ENCODE measurements around the gene KDM5C. TPM values are rescaled to one million over a fixed set of nuclear protein-coding genes. Genes with fewer than 3 reads are reported as not detected.

KDM5C gene
- total RNA-seq, 4 donors from 2014 or later, result 126 to 318 (median 160) TPM

DNA sequence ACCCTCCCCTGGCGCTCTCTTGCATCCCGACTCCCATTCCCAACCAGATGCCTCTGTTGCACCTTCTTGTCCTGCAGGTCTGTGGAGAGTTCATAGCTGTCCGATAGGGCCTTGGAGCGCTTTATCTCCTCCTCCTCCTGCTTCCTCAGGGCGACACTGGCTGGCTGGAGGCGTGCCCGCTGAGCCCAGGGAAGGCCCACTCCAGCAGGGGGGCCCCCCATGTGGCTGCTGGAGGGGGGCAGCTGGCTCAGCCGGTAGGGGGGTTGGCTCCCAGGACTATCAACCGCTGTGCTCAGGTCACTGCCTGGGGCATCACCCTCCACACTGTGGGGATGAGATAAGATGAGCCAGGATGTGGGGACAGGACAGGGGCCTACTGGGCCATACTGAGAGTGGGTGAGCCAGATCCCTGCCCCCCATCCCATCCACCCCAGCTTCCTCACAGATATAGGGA lies 30.8 kb upstream of the KDM5C start:
- Histone ChIP-seq H3K4me1 (no peaks in the 10 kb centered on the region), H3K4me3 (no peak overlapping the region), H3K27ac (no peak overlapping the region), H3K36me3 (no peaks in the 10 kb centered on the region), H3K27me3 (no peaks in the 10 kb centered on the region), H3K9me3 (no peaks in the 10 kb centered on the region)
- TF ChIP-seq POLR2AphosphoS5 (IDR thresholded peaks at IDR 0.05), result no peak
- no peak for TF ChIP-seq POLR2A (IDR thresholded peaks at IDR 0.05)
- no peak for TF ChIP-seq EP300 (IDR thresholded peaks at IDR 0.05)
- TF ChIP-seq, protein P1, sequence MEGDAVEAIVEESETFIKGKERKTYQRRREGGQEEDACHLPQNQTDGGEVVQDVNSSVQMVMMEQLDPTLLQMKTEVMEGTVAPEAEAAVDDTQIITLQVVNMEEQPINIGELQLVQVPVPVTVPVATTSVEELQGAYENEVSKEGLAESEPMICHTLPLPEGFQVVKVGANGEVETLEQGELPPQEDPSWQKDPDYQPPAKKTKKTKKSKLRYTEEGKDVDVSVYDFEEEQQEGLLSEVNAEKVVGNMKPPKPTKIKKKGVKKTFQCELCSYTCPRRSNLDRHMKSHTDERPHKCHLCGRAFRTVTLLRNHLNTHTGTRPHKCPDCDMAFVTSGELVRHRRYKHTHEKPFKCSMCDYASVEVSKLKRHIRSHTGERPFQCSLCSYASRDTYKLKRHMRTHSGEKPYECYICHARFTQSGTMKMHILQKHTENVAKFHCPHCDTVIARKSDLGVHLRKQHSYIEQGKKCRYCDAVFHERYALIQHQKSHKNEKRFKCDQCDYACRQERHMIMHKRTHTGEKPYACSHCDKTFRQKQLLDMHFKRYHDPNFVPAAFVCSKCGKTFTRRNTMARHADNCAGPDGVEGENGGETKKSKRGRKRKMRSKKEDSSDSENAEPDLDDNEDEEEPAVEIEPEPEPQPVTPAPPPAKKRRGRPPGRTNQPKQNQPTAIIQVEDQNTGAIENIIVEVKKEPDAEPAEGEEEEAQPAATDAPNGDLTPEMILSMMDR (IDR thresholded peaks at IDR 0.05), result no peak
- 89% methylated on average over 5 of the region's 9 CpGs for WGBS
- DNase-seq (ENCODE audit: low spot score in 2 of 2), result no peak

DNA sequence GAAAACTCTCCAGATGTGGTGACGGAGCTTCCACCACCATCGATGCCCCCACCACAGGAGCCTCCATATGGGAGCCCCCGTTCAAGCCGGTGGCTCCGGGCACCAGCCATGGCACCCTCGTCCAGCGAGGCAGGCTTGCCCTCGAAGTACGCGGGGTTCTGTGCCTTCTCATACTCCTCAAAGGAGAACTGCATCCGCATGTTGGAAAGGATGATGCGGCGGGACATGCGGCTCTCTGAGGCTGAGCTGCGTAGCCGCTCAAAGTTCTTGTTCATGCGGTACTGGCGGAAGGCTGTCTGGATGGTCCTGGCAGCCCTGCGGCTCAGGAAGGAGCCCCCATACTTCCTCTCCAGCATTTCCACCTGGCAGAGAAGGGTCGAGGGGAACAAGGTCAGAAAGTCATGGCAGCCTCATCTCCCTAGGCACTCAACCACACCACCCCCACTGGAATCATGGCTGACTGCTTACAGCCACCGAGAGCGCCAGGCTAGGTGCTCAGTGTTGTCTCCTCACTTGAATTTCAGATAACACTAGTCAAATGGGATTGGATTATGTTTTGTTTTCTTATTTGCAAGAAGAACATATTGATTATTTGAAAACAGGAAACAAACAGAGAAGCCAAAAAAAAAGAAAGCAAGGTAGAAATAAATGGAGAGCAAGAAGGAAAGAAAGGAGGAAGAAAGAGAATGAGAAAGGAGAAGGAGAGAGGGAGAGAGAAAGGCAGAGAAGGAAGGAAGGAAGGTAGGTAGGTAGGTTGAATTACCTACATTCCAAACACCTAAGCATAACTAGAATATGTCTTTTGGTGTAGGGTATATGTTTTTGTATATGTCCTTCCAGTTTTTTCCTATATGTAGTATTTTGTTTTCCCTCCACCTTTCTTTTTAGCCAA lies 29.8 kb upstream of the KDM5C start:
- TF ChIP-seq POLR2A (IDR thresholded peaks at IDR 0.05), result no peak
- TF ChIP-seq POLR2AphosphoS5 (IDR thresholded peaks at IDR 0.05), result no peak
- TF ChIP-seq, protein P1 (IDR thresholded peaks at IDR 0.05), result no peak
- TF ChIP-seq EP300 (IDR thresholded peaks at IDR 0.05), result no peak
- WGBS, result 89% methylated on average over 22 of the region's 22 CpGs
- DNase-seq (ENCODE audit: low spot score in 2 of 2), result no peak
- Histone ChIP-seq H3K9me3 (no peaks in the 10 kb centered on the region), H3K4me1 (no peaks in the 10 kb centered on the region), H3K27ac (no peak overlapping the region), H3K27me3 (no peaks in the 10 kb centered on the region), H3K36me3 (no peaks in the 10 kb centered on the region), H3K4me3 (no peak overlapping the region)

DNA sequence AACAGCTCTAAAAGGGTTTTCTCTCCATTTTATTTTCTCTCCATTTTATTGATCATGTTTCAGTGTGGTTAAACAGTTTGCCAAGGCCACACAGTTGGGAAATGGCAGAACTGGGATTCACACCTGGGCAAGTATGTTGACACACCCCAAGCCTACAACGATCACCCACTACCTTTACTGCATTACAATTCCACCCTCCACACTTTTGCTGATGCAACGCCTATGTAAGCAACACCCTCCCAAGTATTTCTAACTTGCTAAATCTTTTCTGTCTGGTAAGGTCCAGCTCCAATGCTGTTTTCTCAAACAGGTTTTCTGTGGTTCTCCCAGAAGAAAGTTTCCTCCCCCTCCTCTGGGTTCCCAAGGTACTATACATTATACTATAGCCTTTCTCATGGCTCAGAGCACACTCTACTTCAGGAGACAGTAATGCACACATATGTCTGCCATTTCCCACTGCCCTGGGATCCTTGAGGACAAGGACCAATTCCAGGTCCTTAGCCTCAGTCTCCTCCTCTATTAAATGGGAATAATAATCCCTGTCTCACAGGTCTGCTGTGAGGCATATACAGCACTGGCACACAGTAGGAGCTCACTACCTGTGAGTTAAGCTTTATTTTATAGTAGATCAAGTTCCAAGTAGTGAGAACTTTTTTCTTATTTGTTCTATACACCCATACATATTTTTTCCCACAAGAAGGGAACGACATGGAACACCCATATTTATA lies 28.4 kb upstream of the KDM5C start:
- Histone ChIP-seq H3K9me3 (no peaks in the 10 kb centered on the region), H3K27ac (no peak overlapping the region), H3K36me3 (no peaks in the 10 kb centered on the region), H3K4me3 (no peak overlapping the region), H3K27me3 (no peaks in the 10 kb centered on the region), H3K4me1 (no peaks in the 10 kb centered on the region)
- 88% methylated on average over 3 of the region's 3 CpGs for WGBS
- TF ChIP-seq, protein P1 (IDR thresholded peaks at IDR 0.05), result no peak
- TF ChIP-seq EP300 (IDR thresholded peaks at IDR 0.05) (no peak), POLR2A (IDR thresholded peaks at IDR 0.05) (no peak), POLR2AphosphoS5 (IDR thresholded peaks at IDR 0.05) (no peak)
- DNase-seq (ENCODE audit: low spot score in 2 of 2), result no peak

DNA sequence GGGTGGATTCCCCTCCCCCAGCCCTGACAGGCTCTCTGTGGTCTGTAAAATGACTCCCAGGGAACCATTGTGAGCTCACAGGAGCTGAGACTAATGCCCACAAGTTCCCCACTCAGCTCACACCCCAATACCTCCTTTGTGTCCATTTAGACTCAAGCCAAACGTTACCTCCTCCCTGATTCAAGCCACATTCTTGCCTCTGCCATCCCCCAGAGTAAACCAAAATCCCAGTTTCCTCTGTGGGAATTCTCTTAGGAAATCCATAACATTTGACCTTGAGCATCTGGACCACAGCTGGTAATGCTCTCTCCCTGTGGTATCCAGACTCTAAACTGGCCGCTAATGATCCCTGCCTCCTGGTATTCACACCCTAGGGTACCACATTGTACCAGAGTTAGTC lies 26.3 kb upstream of the KDM5C start:
- Histone ChIP-seq H3K27ac (no peak overlapping the region), H3K4me3 (no peak overlapping the region), H3K27me3 (no peaks in the 10 kb centered on the region), H3K4me1 (no peaks in the 10 kb centered on the region), H3K9me3 (no peaks in the 10 kb centered on the region), H3K36me3 (peaks cover 15% of the 10 kb centered on the region)
- TF ChIP-seq EP300 (IDR thresholded peaks at IDR 0.05), result no peak
- TF ChIP-seq, protein P1 (IDR thresholded peaks at IDR 0.05), result no peak
- TF ChIP-seq POLR2AphosphoS5 (IDR thresholded peaks at IDR 0.05), result no peak
- no peak for TF ChIP-seq POLR2A (IDR thresholded peaks at IDR 0.05)
- 48% methylated on average over 2 of the region's 2 CpGs for WGBS
- no peak for DNase-seq (ENCODE audit: low spot score in 2 of 2)

DNA sequence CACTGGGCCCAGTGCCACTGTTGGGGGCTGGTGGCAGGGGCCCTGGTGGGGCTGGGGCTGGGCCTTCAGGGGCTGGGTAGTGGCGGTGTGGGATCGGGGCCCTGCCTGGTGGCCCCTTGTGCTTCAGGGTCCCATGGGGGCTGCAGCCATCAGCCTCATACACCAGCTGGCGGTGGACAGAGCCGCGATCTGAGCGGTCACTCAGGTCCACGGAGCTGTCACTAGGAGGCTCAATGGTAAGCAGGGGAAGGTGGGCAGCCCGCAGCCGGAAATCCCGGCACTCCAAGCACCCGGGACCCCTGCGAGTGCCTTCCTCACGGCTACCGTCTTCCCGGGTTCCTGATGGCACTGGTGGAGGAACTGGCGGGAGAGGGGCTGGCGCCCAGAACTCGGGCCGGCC lies 25.5 kb upstream of the KDM5C start:
- 74% methylated on average over 9 of the region's 19 CpGs for WGBS
- TF ChIP-seq EP300 (IDR thresholded peaks at IDR 0.05), result no peak
- TF ChIP-seq, protein P1 (IDR thresholded peaks at IDR 0.05), result no peak
- no peak for TF ChIP-seq POLR2A (IDR thresholded peaks at IDR 0.05)
- no peak for TF ChIP-seq POLR2AphosphoS5 (IDR thresholded peaks at IDR 0.05)
- H3K9me3 ChIP-seq, result no peaks in the 10 kb centered on the region
- H3K27ac ChIP-seq, result no peak overlapping the region
- H3K4me1 ChIP-seq, result no peaks in the 10 kb centered on the region
- H3K27me3 ChIP-seq, result no peaks in the 10 kb centered on the region
- no peak overlapping the region for H3K4me3 ChIP-seq
- no peak for DNase-seq (ENCODE audit: low spot score in 2 of 2)
- H3K36me3 ChIP-seq, result peaks cover 16% of the 10 kb centered on the region

All from suprapubic skin (tissue), 4 donors.